GM23338 (cell line): ENCODE measurements around the gene GRIA3. TPM values are rescaled to one million over a fixed set of nuclear protein-coding genes. Genes with fewer than 3 reads are reported as not detected.

Source experiments
- ATAC-seq: fragments of 200-7000 bp; cut with Tn5 transposase; 3 replicates; pipeline ENCODE4 v1.9.1; 2020
- DNase-seq: peaks from one replicate; pipeline ENCODE4 v3.0.0-alpha.2; 2015; ENCODE audit warnings: low spot score
- H2AFZ ChIP-seq: fragments of 200-600 bp; sonication (generic); 2 replicates; pipeline ENCODE4 v1.8.0; 2016; ENCODE audit warnings: antibody characterized with exemption, mild to moderate bottlenecking, moderate library complexity
- H3F3A ChIP-seq: fragments of 200-600 bp; sonication (generic); replicated peaks from 2 replicates; pipeline ENCODE4 v1.8.0; 2017; ENCODE audit warnings: antibody characterized with exemption, mixed run types, low read depth
- H3K27ac ChIP-seq: fragments of 200-600 bp; sonication (generic); 2 replicates; pipeline ENCODE4 v1.6.1; 2016; ENCODE audit warnings: low read depth
- H3K27me3 ChIP-seq: fragments of 200-600 bp; sonication (generic); 2 replicates; pipeline ENCODE4 v1.8.0; 2016; ENCODE audit warnings: mild to moderate bottlenecking, mixed run types, moderate library complexity; ENCODE audit not compliant: insufficient read depth
- H3K36me3 ChIP-seq: fragments of 200-600 bp; sonication (generic); 2 replicates; pipeline ENCODE4 v1.8.0; 2016; ENCODE audit warnings: mild to moderate bottlenecking; ENCODE audit not compliant: insufficient read depth
- H3K4me1 ChIP-seq: fragments of 200-600 bp; sonication (generic); 2 replicates; pipeline ENCODE4 v1.8.0; 2016; ENCODE audit warnings: mild to moderate bottlenecking, moderate library complexity; ENCODE audit not compliant: insufficient read depth
- H3K4me2 ChIP-seq: fragments of 200-600 bp; sonication (generic); 2 replicates; pipeline ENCODE4 v1.7.1; 2017; ENCODE audit warnings: mixed run types
- H3K4me3 ChIP-seq: fragments of 200-600 bp; sonication (generic); 2 replicates; pipeline ENCODE4 v1.6.1; 2016; ENCODE audit warnings: mixed run types
- H3K79me2 ChIP-seq: fragments of 200-600 bp; sonication (generic); replicated peaks from 2 replicates; pipeline ENCODE4 v1.8.0; 2017; ENCODE audit warnings: mild to moderate bottlenecking; ENCODE audit not compliant: insufficient read depth
- H3K9me2 ChIP-seq: fragments of 200-600 bp; sonication (generic); 2 replicates; pipeline ENCODE4 v1.8.0; 2017; ENCODE audit not compliant: insufficient read depth
- H4K20me1 ChIP-seq: fragments of 200-600 bp; sonication (generic); replicated peaks from 2 replicates; pipeline ENCODE4 v1.8.0; 2017; ENCODE audit warnings: mild to moderate bottlenecking; ENCODE audit not compliant: insufficient read depth
- H3K27ac Mint-ChIP-seq: 2 replicates; pipeline ENCODE4 v1.8.0; 2020; ENCODE audit warnings: inconsistent platforms, mild to moderate bottlenecking, moderate library complexity, mixed read lengths
- H3K27me3 Mint-ChIP-seq: 3 replicates; pipeline ENCODE4 v1.8.0; 2022; ENCODE audit warnings: low read depth, mild to moderate bottlenecking, moderate library complexity, mixed read lengths, inconsistent platforms; ENCODE audit not compliant: insufficient read depth, poor library complexity
- H3K36me3 Mint-ChIP-seq: 3 replicates; pipeline ENCODE4 v1.8.0; 2021; ENCODE audit warnings: low read depth, mild to moderate bottlenecking, inconsistent platforms, moderate library complexity, mixed read lengths
- H3K4me1 Mint-ChIP-seq: 3 replicates; pipeline ENCODE4 v1.8.0; 2020; ENCODE audit warnings: mild to moderate bottlenecking, inconsistent platforms, mixed read lengths
- H3K4me3 Mint-ChIP-seq: 3 replicates; pipeline ENCODE4 v1.8.0; 2021; ENCODE audit warnings: moderate library complexity, mild to moderate bottlenecking, inconsistent platforms, mixed read lengths
- H3K9me3 Mint-ChIP-seq: 3 replicates; pipeline ENCODE4 v1.8.0; 2020; ENCODE audit warnings: moderate library complexity, mild to moderate bottlenecking, inconsistent platforms, mixed read lengths
- CREB1 ChIP-seq: fragments of 250-450 bp; sonication (Bioruptor Pico); IDR thresholded peaks from 2 replicates; pipeline ENCODE4 v1.5.0; 2020; ENCODE audit warnings: low read depth, mild to moderate bottlenecking, moderate library complexity
- CTCF ChIP-seq, 2 experiments: fragments of 200-600 bp in 1 of 2; sonication (generic) in 1 of 2; conservative IDR thresholded peaks; 2 replicates each; pipeline versions ENCODE4 v1.5.1 to v1.6.1; 2016 to 2017; ENCODE audit warnings: antibody characterized with exemption in 2 of 2, low read depth in 2 of 2, mild to moderate bottlenecking in 2 of 2, moderate library complexity in 1 of 2
- EZH2phosphoT487 ChIP-seq: fragments of 200-600 bp; sonication (generic); IDR thresholded peaks from one replicate; pipeline ENCODE4 v1.8.1; 2018; ENCODE audit warnings: antibody characterized with exemption; ENCODE audit not compliant: unreplicated experiment
- REST ChIP-seq: IDR thresholded peaks from one replicate; pipeline ENCODE4 v1.6.1; 2018; ENCODE audit warnings: antibody characterized with exemption; ENCODE audit not compliant: unreplicated experiment
- STAT1 ChIP-seq: IDR thresholded peaks from one replicate; pipeline ENCODE4 v1.6.1; 2016; ENCODE audit warnings: antibody characterized with exemption; ENCODE audit not compliant: unreplicated experiment
- ZNF114 ChIP-seq: fragments of 250-450 bp; sonication (Bioruptor Pico); IDR thresholded peaks from 2 replicates; pipeline ENCODE4 v1.5.0; 2020; ENCODE audit warnings: mild to moderate bottlenecking, moderate library complexity
- ZNF462 ChIP-seq: fragments of 250-450 bp; sonication (Bioruptor Pico); IDR thresholded peaks from 2 replicates; pipeline ENCODE4 v1.5.0; 2020; ENCODE audit warnings: mild to moderate bottlenecking, moderate library complexity
- polyA plus RNA-seq: library from polyadenylated mRNA; unstranded; fragments of >200 nt; fragmentation: Nextera tagmentation; extraction: Ambion mirVana; gene quantifications from 2 replicates; pipeline ENCODE4 v1.2.1, GENCODE V29; 2016
- total RNA-seq: library from RNA; depleted of rRNA; stranded (reverse); fragments of >200 nt; shearing (Covaris generic); gene quantifications from 2 replicates; pipeline ENCODE4 v1.2.3, GENCODE V29; 2014

Gene GRIA3
- total and polyA plus RNA-seq, 2 experiments from 2014 or later, result 2.7 to 5.6 TPM

GRCh38 chrX:123277821-123278220 lies 93.7 kb downstream of the GRIA3 start:
- Histone ChIP-seq H4K20me1 (no peaks in the 10 kb centered on the region), H3K27me3 (no peaks in the 10 kb centered on the region), H3K9me2 (no peaks in the 10 kb centered on the region), H2AFZ (no peak overlapping the region), H3K4me3 (no peak overlapping the region), H3K79me2 (no peaks in the 10 kb centered on the region), H3K27ac (no peak overlapping the region), H3K4me2 (no peak overlapping the region), H3K36me3 (no peaks in the 10 kb centered on the region), H3K4me1 (no peaks in the 10 kb centered on the region), H3F3A (no peaks in the 10 kb centered on the region)
- Mint-ChIP-seq H3K4me1 (0 out of 3 replicates have a peak, but pooled peaks cover 2% of the 10 kb centered on the region), H3K9me3 (no peaks in the 10 kb centered on the region; the same call in 2 of the 3 replicates), H3K4me3 (no peak overlapping the region), H3K27me3 (peaks cover 1% of the 10 kb centered on the region), H3K36me3 (no peaks in the 10 kb centered on the region), H3K27ac (no peak overlapping the region)
- TF ChIP-seq EZH2phosphoT487, result no peak
- no peak for TF ChIP-seq ZNF114 (CRISPR knock-in tag)
- TF ChIP-seq CTCF (conservative IDR thresholded peaks at IDR 0.05; ENCODE audit: low read depth in 2 of 2), result peak in 1 of 2 experiments; percentile 14; a peak in 1 of 4 replicates
- no peak for ATAC-seq
- DNase-seq, result peak; percentile 4

GRCh38 chrX:123282241-123282640 lies 98.2 kb downstream of the GRIA3 start:
- no peaks in the 10 kb centered on the region; the same call in 2 of the 3 replicates for H3K9me3 Mint-ChIP-seq
- TF ChIP-seq CTCF (conservative IDR thresholded peaks at IDR 0.05; ENCODE audit: low read depth in 2 of 2) (0 out of 4 replicates have a peak, but pooled peaks of 1 of the 2 experiments have one; percentile 5), REST (no peak), ZNF462 (CRISPR knock-in tag) (no peak), CREB1 (CRISPR knock-in tag) (no peak), STAT1 (no peak)

More at GRCh38 chrX:123282241-123282640, 98.2 kb downstream of the GRIA3 start:
- Histone ChIP-seq H3F3A (no peaks in the 10 kb centered on the region), H3K27ac (no peak overlapping the region), H3K79me2 (no peaks in the 10 kb centered on the region), H3K4me1 (no peaks in the 10 kb centered on the region), H3K9me2 (no peaks in the 10 kb centered on the region), H4K20me1 (no peaks in the 10 kb centered on the region), H3K4me3 (no peak overlapping the region), H3K36me3 (no peaks in the 10 kb centered on the region), H2AFZ (no peak overlapping the region), H3K4me2 (no peak overlapping the region), H3K27me3 (no peaks in the 10 kb centered on the region)
- Mint-ChIP-seq H3K27ac (no peak overlapping the region), H3K4me1 (0 out of 3 replicates have a peak, but pooled peaks cover 2% of the 10 kb centered on the region), H3K36me3 (no peaks in the 10 kb centered on the region; the same call in 2 of the 3 replicates), H3K27me3 (peaks cover 2% of the 10 kb centered on the region), H3K4me3 (no peak overlapping the region)
- ATAC-seq (no peak), DNase-seq (no peak)
